Neural progenitor cell (in vitro differentiated cells): ENCODE data around the gene DDX5.

Source experiments
- CTCF ChIP-seq: fragments of 200-600 bp; sonication (generic); IDR thresholded peaks from 2 replicates; pipeline ENCODE4 v1.5.1; 2017; ENCODE audit warnings: antibody characterized with exemption, mild to moderate bottlenecking
- EZH2 ChIP-seq: fragments of 200-600 bp; sonication (generic); IDR thresholded peaks from 2 replicates; pipeline ENCODE4 v1.6.1; 2017; ENCODE audit warnings: antibody characterized with exemption, mild to moderate bottlenecking, moderate library complexity
- EZH2phosphoT487 ChIP-seq: fragments of 200-600 bp; sonication (generic); IDR thresholded peaks from 2 replicates; pipeline ENCODE4 v1.6.1; 2017; ENCODE audit warnings: antibody characterized with exemption

- no peak for TF ChIP-seq CTCF
- no peak for TF ChIP-seq EZH2phosphoT487
- TF ChIP-seq EZH2, result no peak
Observed at GRCh38 chr17:64471440-64471839, 34.6 kb downstream of the DDX5 start.
